ENCODE data around the gene SNAI3.

GRCh38 chr16:88667461-88667860 lies 18.8 kb downstream of the SNAI3 start:
- TF ChIP-seq POLR2A (IDR thresholded peaks at IDR 0.05) (no peak), CTCF (IDR thresholded peaks at IDR 0.05 in 4 of 5, conservative IDR thresholded peaks at IDR 0.05 in 1 of 5) (no peak)

Data from gastrocnemius medialis (tissue), 4 donors.